Left ventricle myocardium superior (tissue), 1 donor: ENCODE measurements around the gene HMCES. TPM values are rescaled to one million over a fixed set of nuclear protein-coding genes. Genes with fewer than 3 reads are reported as not detected.

ENCODE experiments used
- ATAC-seq: fragments of 200-7000 bp; cut with Tn5 transposase; one replicate; pipeline ENCODE4 v1.9.1; 2020; ENCODE audit warnings: mild to moderate bottlenecking, moderate library complexity
- DNase-seq: peaks from one replicate; pipeline ENCODE4 v3.0.0-alpha.2; 2020
- intact Hi-C: fragments of 100-400 bp; cut with micrococcal nuclease; formaldehyde crosslinking; loops from one replicate; pipeline ENCODE4 v1.11.0; 2022
- total RNA-seq: library from RNA; stranded (reverse); fragmentation: NEBNext Ultra II Directional; extraction: Animal tissue kit (Norgen Biotek cat#: 25700); gene quantifications from one replicate; pipeline ENCODE4 v1.2.1, GENCODE V29; 2021
- donor health status: DM: no; HTN: yes; CAD: no; lungs with severe emphysema.

HMCES gene
- total RNA-seq, 1 donor from 2014 or later: 34.9 TPM

- intact Hi-C loops: no loop called here
- DNase-seq (peak; percentile 62), ATAC-seq (peak; percentile 11)
Observed at GRCh38 chr3:129315223-129315997, 36.7 kb downstream of the HMCES start.

DNA sequence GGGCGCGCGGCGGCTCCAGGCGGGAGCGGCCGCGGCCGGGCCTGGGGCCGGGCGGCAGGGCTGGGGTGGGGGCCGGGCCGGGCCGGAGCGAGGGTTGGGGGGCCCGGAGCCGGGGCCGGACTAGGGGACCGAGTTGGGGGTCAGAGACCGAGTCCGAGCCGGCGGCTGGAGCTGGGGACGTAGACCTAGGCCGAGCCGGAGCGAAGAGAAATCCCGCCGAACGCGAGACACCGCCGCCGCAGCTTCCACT is 37.3 kb downstream of the HMCES start:
- peak; percentile 18 for ATAC-seq
- intact Hi-C loops: no loop called here
- DNase-seq: no peak

DNA sequence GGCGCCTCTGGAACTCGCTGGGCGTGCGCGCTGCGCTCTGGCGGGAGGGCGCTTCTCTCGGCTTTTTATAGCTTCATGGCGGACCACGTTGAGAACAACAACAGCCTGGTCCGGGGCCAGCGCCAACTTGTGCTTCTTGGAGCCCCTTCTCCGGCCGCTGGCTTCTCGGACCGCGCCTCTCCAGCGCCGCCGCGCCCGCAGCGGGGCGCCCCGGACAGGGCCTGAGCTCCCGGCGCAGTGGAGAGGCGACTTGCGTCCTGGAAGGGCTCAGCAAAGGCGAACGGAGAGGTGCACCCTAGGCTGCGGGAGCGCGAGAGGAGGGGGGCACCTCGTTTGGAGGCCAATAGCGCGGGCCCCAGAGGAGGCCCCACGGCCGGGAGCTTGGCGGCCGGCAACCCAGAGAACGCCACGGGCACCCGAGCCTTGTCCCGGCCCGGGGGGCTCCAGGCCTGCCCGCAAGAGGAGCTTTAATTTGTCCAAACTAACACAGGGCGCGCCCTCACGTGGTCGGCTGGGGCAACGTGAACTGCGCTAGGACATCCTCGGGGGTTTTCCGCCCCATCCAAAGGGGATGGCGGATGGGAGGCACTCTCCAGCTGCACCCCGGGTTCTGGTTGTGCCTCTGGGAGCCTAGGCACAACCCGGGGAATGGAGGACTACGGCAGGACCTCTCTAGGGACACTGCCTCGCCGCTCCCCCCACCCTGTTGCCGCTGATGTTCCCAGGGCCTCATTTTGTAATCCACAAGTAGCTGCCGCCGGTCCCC is 37.8 kb downstream of the HMCES start:
- DNase-seq (peak; percentile 91), ATAC-seq (peak; percentile 67)
- intact Hi-C loops: no loop called here

DNA sequence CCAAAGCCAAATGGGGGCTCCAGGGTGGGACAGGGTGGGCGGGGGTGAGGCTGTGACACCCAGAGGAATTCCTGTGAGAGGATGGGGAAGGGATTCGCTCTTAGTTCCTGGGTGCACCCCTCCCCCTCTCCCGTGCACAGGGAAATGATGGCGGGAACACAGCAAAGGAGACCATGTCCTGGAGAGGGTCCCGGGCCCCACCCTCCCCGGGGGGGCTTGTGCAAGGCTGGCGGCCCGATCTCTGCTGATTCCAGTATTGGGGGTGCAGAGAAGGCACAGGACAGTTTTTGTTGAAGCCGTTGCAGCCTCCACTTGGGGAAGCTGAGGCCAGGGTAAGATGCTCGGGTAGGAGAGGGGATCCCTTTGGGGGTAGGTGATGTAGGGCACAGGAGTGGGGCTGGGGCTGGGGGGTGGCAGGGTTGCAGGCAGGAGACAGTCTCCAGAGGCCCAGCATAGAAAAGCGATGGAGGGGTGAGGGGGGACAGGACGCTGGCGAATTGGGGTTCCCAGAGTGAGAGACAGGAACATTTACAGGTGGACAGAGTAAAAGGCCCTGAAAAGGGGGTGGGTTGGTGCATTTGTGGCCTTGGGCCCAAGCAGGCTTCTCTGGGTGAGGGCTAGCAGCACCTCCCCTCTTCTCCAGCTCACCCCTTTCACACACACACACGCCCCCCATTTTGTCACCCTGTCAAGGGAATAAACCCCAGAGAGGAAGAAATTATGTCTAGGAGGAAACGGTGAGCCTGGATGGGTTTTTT is 38.5 kb downstream of the HMCES start:
- no peak for DNase-seq
- intact Hi-C loops: no loop called here

GRCh38 chr3:129317848-129318247 is 39.2 kb downstream of the HMCES start:
- ATAC-seq (no peak), DNase-seq (no peak)
- intact Hi-C loops: no loop called here

More for the DNA sequence above, 38.5 kb downstream of the HMCES start:
- ATAC-seq: no peak

GRCh38 chr3:129318921-129319320 is 40.3 kb downstream of the HMCES start:
- DNase-seq (no peak), ATAC-seq (no peak)
- intact Hi-C loops: no loop called here

- ATAC-seq (no peak), DNase-seq (no peak)
- intact Hi-C loops: no loop called here
Observed at GRCh38 chr3:129320261-129320660, 41.6 kb downstream of the HMCES start.

DNA sequence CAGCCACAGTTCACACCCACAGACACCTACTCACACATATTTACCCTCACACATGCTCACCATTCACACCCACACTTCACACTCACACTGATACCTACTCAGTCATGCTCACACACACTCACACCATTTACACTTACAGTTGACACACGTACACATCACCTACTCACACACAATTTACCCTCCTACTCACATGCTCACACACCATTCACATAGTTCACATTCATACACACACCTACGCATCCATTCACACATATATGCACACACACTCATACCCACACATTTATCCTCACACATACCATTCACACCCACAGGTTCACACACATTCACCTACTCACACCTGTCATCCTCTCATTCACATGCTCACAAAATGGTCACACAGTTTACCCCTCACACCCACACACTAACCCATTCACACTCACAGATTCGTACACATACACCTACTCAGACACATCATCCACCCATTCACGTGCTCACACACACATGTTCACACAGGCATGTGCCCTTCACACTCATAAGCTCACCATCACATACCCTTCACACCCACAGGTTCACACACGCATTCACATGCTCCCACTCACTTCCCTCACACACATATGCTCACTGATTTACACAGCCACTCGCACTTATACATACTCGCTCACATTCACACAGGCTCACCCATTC is 42.3 kb downstream of the HMCES start:
- DNase-seq: no peak
- intact Hi-C loops: no loop called here
- ATAC-seq: no peak

GRCh38 chr3:129321887-129322286 is 43.2 kb downstream of the HMCES start:
- DNase-seq (no peak), ATAC-seq (no peak)
- intact Hi-C loops: no loop called here

DNA sequence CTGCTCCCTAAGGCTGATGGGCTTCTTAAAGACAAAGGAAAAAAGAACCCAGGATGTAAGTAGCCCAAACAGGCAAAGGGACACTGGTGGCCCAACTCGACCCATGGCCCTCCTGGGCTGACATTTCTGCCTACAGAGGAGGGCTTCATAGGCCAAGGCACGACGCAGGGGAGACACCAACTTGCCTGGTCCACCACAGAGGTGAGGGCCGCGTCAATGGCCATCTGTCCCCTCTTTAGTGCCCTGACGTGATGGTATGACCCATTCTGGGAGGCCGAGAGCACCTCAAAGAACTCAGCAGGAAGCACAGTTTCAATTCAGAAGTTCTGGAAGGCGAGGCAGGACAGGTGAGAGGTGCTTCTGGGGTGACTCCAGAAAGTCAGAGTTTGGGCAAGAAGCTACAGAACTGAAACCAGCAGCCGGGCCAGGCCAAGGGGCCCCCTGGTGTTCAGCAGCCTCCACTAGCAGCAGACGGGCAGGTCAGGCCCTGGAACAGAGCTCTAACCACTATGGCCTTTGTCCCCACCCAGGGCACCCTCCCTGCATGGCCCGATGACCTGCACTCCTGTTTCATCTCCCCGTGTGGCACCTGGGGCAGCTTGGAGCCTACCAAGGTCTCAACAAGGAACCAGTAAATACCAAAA is 45.1 kb downstream of the HMCES start:
- ATAC-seq (no peak), DNase-seq (no peak)
- intact Hi-C loops: no loop called here

DNA sequence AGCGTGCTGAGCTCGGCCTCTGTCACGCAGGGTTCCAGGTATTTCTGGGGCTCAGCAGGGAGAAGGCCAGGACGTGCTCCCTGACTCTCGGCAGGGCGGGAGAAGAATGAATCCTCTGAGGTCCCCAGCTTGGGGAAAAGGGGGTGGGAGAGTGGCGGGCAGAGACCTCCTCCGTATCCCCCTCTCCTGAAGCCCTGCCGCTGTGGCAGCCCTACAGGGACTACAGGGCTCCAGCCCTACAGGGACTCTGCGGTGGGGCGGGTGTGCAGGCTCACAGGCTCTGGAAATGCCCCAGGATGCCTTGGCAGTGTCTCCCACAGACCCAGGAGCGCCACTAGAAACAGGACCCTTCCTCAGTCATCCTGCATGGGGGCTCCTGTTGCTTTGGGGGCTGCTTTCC is 46.2 kb downstream of the HMCES start:
- DNase-seq (no peak), ATAC-seq (no peak)
- intact Hi-C loops: no loop called here

GRCh38 chr3:129325383-129325782 is 46.7 kb downstream of the HMCES start:
- ATAC-seq: no peak
- intact Hi-C loops: no loop called here
- DNase-seq: no peak

DNA sequence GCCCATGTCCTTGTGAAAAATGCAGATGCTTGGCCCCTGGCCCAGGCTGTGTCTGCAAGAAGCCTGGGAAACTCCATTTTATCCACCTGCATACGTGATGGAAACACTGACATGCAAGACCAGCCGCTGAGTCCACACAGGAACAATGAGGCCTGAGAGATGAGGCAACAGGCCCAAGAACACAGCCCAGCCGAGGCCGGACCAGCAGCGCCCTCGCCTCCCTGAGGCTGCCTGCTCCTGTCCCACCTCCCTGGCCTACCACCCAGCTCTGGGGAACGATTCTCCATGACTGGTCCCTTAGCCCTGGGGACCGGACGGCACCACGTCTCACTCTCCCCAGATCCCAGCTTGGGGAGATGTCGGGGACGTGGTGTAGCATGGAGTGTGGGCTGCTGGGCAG is 47.5 kb downstream of the HMCES start:
- intact Hi-C loops: no loop called here
- DNase-seq (no peak), ATAC-seq (no peak)

DNA sequence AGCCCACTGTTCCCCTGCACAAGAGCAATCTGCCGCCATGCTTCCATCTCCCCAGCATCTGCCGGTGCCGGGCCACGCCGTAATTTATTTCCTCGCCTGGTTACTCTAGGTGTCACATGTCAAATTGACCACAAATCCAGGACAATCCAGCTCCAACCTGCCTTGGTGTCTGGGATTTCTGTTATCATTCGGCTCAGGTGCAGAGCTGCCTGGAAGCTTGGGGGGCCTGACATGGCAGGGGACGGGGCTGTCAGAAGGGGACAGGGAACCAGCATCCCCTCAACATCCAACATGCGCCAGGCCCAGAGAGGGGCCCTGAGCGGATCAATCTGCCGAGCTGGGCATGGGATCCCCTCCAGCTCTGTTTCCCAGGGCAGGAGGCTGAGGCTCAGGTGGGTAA is 47.9 kb downstream of the HMCES start:
- intact Hi-C loops: no loop called here
- no peak for ATAC-seq

GRCh38 chr3:129327510-129327909 is 48.8 kb downstream of the HMCES start:
- intact Hi-C loops: no loop called here
- ATAC-seq: no peak
- no peak for DNase-seq

More for the DNA sequence above, 47.9 kb downstream of the HMCES start:
- DNase-seq: no peak

DNA sequence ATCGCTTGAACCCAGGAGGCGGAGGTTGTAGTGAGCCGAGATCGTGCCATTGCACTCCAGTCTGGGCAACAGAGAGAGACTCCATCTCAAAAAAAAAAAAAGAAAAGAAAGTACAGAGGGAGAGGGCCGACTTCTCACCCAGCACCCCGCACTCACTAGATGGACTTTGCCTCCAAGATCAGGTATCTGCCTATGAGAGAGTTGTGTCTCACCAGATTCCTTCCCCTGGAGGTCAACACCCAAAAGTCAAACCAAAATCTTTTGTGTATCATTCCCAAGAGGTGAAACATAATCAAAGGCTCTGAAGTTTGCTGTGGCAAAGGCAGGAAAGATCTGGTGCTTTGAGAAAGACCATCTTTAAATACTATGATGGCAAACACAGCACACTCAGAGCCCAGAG is 51.2 kb downstream of the HMCES start:
- ATAC-seq (no peak), DNase-seq (no peak)
- intact Hi-C loops: no loop called here

DNA sequence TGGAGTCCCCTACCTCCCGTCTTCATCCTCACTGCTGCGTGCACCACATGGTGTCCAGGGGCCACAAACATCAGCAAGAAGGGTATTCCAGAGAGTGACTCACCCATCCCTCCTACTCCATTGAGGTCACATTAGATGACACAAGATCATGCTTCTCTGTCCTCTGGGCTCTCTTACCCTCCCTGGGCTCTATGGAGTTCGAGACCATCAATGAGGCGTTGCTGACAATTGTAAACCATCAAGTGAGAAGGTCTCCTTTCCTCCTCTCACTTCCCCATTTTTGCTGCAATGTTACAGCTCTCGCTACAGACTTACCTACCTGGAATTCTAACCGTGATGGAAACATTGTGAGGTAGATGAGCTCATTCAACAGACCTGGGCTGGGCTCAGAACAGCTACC is 51.7 kb downstream of the HMCES start:
- ATAC-seq: no peak
- DNase-seq: no peak
- intact Hi-C loops: no loop called here

- ATAC-seq (no peak), DNase-seq (no peak)
Observed at GRCh38 chr3:129333891-129334290, 55.2 kb downstream of the HMCES start.

DNA sequence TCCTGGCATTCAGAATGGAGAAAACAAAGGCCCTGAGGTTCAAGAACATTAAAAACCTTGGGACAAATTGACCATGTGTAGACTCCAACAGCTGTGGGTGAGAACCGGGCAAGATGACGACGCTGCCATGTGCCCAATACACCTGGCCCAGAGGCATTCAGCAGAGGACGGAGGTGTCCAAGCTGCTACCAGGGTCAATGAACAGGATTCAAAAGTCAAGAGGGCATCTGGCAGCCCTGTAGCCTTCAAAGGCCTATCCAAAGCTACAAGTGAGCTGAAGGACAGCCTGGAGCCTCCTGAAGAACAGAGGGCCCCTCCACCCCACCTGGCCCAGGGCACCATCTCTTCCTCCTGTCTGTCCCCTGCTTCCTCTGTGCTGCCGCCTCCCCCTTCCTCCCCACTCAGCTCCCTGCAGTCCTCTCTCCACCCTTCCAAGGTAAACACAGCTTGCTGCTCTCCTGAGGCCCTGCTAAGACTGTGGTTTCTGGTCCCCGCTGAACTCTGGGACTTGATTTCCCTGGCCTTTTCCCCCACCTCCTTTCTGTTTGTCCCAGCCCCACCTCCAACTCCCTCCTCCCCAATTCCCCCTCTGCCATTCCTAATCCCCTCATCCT is 57.5 kb downstream of the HMCES start:
- DNase-seq: no peak
- intact Hi-C loops: no loop called here
- no peak for ATAC-seq

More at GRCh38 chr3:129333891-129334290, 55.2 kb downstream of the HMCES start:
- intact Hi-C loops: no loop called here
